Mesenteric fat pad (tissue), 1 donor: ENCODE data around the gene CTNNA3. TPM values are rescaled to one million over a fixed set of nuclear protein-coding genes. Genes with fewer than 3 reads are reported as not detected.

Experiments
- DNase-seq: peaks from one replicate; pipeline ENCODE4 v3.0.0-alpha.2; 2020; ENCODE audit warnings: low spot score
- total RNA-seq: library from RNA; stranded (reverse); fragmentation: NEBNext Ultra II Directional; extraction: Animal tissue kit (Norgen Biotek cat#: 25700); gene quantifications from one replicate; pipeline ENCODE4 v1.2.1, GENCODE V29; 2021
- donor health status: DM: yes; HTN: yes; CAD: no.

The CTNNA3 gene
- total RNA-seq, 1 donor from 2014 or later: 0.10 TPM

DNA sequence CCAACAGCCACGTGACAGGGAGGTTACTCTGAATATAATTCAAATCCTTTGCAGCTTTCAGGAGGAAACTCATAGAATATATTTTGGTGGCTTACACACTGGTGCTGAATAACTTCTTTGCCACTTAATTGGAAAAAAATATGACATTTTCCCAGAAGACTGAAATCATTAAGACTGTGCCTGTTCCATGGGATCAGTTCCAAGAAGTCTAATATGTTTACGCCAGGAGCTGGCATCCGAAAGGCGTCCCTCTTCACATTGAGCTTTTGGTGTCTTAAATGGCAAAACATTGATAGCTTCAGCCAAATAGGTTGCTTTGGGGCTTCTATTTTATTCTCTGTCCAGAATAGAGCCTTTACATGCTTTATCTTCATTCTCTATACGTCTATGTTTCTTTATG, 1687.8 kb downstream of the CTNNA3 start:
- no peak for DNase-seq

DNA sequence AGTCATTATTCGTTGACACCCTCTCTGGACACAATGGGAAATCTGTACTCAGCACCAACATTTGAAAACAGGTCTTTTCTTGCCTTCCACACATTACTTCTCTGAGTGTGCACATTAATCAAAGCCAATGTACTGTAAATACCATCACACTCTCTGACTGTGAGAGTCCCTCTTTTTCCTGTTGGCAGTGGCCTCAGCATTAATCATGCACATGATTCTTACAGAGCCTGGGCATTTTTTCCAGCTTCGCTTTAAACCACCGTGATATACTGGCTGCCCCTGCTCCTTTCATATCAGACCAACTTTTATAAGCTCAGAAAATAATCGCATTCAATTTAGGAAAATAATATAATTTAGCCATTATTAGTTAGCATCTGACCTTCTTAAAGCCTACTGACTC, 1689.6 kb downstream of the CTNNA3 start:
- DNase-seq: no peak

DNA sequence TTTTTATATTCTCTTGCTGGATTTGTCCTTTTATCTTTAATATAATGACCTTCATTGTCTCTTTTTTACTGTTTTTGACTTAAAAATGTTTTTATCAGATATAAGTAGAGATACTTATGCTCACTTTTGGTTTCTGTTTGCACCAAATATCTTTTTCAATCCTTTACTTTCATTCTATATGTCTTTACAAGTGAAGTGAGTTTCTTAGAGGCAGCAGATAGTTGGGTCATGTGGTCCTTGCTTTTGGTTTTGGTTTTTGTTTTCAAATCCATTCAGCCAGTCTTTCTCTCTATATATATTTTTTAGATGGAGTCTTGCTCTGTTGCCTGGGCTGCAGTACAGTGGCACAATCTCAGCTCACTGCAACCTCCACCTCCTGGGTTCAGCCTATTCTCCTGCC, 1702.5 kb downstream of the CTNNA3 start:
- DNase-seq: no peak

DNA sequence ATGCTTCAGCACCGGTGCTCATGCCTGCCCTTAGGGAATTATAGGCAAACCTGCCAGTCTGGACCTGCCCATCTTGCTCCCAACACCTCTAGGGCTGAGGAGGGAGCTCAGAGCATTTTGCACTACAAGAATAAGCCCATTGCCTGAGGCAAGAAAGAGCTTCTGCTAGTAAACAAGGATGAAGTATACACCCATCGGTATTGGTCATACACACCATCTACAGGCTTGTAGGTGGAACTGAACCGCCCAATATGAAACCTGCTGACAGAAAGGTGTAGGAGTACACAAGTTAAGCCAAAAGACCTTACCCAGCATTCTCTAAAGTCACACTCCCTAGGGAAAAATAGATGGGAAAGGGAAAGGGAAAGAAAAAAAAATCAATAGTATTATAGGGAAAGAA, 1727.1 kb downstream of the CTNNA3 start:
- DNase-seq: no peak

DNA sequence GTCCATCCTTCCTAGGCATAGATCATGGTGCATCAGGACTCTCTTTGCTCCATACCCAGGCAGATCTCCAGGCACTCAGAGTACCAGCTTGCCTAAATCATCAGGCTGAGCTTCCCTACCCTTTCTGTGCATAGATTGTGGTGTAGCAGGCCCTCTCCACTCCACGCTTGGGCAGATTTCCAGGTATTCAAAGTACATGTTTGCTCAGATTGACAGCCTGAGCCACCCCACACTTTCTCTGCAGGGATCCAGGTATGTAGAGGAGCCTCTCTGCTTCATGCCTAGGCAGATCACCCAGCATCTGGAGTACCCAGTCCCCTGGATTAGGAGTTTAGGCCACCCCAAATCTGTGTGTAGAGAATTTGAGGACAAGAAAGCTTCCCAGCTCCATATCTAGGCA, 1727.6 kb downstream of the CTNNA3 start:
- no peak for DNase-seq

DNA sequence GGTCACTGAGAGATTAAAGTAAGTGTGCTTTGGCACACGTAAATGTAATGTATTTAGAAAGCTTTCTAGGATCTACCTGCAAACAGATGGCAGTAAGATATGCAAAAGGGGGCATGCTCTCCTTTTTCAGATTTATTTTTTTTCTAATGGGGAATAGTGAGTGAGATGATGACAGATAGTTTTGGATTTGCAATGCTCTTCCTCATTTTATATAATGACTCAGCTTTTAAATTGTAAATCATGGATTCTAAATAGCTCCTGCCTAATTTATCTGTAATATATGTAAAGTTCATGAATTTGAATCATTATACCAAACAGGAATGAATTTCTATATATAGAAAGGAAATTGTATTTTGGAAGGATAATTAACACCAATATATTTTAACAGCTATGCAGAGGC, 1731.8 kb downstream of the CTNNA3 start:
- DNase-seq: no peak

DNA sequence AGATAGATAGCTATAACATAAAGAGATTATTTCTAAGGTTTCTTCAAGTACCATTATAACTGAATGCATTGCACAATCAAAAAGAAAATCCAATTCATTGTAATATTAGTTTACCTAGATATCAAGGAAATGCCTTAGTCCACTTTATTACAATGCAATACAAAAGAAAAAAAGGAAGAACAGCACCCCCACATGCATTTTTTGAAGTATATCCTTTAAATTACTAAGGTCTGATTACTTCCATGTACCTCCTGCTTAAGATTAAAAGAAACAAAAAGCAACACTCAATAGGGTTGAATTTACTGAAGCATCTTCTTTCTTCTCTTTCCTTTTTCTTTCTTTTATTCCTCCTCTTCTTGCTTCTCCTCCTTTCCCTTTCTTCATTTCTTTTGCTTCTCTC, 1743.9 kb downstream of the CTNNA3 start:
- DNase-seq: no peak

DNA sequence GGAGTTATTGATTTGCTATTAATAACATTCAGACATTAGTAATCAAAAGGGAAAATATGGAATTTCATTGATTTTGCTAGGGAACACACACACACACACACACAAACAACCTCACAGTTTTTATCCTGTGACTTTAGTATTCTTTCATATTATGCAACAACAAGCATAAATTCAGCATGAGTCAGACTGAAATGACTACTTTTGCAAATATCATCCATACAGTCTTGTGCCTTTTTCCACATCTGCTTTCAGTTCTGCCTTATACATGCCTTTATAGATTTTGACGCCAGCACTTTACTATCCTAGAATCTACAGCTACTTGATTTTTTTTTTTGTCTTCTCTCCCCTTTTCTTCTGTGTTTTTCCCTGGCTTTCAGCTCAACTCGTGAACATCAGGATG, 1745.9 kb downstream of the CTNNA3 start:
- DNase-seq: no peak

DNA sequence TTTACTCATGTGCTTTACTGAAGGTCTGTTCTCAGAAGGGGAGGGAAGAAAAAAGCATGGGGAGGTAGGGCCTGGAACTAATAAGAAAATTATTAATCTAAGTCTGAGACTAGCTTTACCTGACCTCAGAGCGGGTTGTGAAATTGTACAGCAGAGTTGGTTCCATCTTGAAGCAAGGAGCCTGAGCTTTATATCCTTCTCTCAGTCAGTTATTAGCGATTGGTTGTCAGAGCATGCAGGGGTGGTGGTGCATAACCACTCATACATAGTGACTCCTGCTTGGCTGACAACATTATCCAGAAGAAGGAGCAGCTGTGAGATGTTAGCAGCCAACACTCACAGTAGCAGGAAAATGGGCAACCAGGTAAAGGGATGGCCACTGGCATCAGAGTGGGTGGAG, 1746.5 kb downstream of the CTNNA3 start:
- DNase-seq: no peak

DNA sequence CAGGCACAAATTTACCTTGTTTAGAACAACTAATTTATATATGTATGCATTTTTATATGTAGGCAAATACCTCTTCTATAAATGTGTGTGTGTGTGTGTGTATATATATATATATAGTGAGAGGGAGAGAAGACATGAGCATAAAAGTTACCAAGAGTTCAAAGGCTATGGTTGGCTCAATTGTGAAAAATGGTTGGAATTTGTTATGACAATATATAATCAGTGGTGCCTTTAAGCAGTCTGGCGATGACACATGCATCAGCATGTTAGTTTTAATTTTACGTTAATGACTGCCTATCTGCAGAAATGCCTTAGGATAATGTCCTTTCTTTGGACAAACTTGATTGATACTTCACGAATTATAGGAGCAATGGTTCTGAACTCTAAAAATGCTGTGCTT, 1750.9 kb downstream of the CTNNA3 start:
- DNase-seq: no peak

DNA sequence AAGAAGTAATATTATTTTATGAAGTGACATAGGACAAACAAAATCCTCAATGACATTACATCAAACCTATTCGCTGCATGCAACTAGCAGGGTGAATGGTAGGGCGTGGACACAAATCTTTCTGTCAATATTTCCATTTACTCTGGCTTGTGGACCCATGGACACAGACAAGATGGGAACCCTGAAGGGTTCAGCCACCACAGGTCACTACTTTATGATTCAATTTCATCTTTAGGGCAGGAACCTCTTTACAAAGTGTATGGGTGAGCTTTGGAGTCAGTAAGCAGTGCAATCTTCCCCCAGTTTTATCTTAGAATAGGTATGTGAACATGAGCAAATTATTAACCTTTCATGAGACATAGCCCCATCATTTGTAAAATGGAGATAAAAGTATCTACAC, 1752.5 kb downstream of the CTNNA3 start:
- no peak for DNase-seq

DNA sequence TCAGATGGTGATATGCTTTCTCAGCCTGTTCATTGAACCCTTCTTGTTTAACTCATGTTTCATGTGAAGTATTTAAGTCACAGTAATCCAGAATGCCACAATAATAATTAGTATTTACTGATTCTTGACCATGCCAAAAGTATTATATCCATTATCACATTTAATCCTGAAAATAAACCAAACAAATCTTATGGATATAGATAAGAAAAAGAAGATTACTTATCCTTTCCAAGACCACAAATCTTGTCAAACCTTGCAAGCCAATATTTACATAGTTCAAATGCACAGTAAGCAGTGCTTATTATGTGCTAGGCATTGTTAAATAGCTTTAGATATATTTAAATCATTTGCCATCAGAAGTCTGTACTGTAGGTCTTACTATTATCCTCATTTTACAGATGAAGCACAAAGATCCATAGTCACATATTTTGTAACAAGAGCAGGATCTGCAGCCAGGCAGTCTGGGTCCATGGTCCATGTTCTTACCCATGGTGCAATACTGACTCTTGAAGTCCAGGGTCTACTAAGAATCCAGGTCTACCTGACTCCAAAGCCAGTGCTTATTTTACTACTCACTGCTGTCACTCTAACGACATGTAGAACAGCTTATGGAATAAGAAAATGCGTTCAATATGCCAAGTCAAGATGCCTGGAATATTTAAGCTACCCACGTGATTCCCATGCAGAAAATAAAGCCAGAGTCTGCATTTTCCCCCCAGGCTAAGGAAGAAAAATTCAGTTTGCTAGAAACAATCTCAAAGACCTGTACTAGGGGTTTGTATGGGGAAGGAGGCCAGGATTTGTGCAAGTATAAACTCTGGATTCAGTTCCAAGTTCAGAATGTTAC, 1755.0 kb downstream of the CTNNA3 start:
- no peak for DNase-seq

DNA sequence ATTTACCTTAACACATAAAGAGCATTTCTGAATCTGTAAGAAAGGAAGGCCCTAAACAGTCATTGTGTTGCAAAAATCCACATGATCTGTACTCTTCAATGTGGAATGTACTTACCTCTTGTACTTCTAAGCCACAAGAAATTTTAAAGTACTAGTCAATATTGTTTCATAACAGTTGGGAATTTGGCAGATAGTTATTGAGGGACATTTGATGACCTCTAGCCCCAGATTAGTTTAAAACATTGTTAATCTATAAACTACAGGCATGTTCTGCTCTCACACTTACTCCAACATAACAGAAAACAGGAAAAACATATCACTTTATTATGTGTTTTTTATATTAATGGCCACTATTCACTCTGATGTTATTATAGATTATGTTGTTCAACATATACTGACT, 1755.9 kb downstream of the CTNNA3 start:
- DNase-seq: no peak

DNA sequence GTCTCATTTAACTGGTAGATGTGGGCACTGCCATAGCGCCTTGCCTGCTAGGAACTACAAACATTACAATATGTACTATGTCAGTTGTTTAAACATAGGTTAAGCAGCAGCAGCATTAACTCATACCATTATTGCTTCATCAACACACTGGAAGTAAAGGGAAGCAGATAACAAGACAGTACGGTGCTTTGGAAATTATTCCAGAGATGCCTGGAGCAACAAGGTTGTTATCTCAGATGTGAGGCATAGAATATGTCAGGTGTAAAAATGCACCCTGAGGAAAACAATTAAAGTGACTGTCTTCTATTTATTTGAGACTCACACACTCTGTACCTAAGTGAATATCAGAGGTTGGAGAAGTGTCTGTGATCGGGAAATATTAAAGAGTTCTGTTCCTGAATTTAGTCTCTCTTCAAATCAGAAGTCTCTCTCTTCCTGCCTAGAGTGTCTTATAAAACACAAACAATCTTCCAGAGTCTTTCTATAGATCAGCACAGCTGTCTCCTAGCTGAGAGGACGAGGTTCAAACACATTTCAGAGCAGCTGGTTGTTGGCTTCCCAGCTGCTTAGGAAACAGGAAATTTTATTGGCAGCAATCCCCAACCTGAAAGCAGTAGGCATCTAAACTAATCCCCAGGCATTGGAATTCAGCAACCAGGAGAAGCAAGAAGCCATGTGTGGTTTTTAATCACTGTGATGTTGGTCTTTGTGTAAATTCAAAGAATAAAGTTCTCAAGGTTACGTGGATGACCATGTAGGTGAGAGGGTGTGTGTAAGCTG, 1764.5 kb downstream of the CTNNA3 start:
- no peak for DNase-seq

DNA sequence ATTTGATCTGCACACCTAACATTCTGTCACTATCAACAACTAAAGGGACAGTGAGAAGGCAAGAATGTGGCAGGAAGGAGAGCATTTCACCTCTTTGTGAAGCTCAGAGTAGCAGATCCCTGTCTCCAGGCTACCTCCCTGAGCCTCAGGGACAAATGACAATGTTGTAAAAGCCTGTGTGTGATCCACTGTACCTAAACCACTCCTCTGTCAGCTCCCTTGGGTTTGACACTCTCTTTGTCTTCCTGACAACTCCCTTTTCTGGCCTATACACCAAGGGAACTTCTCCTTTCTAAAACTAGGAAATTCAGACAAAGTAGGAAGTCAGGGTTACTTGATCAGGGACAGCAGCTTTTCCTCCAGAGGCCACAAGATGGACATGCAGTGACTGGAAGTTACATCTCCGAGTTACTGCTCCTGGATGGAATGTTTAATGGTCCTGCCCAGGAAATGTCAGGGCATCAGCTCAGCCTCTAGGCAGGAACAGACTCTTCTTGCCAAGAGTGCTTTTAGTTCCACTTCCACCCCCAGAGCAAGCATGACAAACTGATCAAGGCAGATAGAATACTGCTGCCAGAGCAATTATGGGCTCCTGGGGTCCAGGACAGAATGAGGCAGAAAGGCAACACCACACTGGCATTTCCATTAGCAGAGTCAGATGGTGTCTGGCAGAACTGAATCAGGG, 1784.7 kb downstream of the CTNNA3 start:
- no peak for DNase-seq

DNA sequence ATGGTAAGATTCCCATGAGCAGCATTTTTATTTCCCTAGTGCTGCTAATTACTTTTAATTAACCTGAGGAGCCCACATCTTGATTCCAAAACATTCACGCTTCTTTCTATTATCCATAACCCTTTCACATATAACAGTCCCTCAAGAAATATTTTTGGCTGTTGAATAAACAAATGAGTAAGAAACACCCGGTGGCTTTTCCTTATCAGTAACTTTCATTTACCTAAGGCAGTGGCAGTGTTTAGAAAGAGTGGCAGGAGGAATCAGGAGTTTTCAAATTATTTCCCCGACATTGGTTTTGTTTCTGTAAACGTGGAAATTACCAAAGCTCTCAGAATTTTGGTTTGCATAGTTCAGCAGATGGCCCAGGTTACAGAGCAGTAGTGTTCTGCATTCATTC, 1785.8 kb downstream of the CTNNA3 start:
- DNase-seq: no peak

DNA sequence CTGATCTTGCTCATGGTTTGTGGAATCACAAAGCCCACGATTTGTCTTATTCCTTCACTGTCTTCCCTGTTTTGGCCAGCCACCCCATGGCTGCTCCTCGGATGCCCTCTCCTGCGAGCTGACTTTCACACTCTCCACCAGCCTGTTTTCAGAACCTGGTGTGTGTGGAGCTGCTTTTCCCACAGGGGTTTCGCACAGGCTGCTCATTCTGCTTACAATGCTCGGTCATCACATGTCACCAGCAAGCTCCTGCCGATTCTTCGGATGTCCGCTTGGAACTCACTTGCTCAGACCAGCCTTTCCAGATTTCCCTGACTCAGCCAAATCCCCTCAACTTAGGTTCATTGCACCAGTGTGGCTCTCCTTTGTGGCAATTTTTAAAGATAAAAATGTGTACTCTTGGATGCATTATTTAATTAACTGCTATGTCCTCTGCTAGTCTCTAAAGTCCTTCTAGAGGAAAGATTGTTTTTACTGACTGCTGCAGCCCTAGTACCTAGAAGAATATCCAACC, 1788.7 kb downstream of the CTNNA3 start:
- DNase-seq: no peak

DNA sequence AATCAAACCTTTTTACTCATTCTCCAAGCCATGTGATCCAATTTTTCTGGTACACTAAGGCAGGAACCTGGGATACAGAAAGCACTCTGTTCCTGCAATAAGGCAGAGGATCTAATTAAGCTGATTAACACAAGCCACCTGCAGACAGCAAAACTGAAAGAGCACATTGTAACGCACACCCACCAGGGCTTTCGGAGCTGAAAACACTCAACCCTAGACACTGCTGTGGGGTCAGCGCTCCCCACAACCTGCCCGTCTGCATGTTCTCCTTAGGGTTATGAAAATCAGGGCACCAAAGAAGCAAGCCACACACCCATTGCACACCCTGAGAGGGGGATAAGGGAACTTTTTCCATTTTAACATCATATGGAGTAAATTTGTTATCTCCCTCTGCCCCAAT, 1792.4 kb downstream of the CTNNA3 start:
- DNase-seq: no peak

DNA sequence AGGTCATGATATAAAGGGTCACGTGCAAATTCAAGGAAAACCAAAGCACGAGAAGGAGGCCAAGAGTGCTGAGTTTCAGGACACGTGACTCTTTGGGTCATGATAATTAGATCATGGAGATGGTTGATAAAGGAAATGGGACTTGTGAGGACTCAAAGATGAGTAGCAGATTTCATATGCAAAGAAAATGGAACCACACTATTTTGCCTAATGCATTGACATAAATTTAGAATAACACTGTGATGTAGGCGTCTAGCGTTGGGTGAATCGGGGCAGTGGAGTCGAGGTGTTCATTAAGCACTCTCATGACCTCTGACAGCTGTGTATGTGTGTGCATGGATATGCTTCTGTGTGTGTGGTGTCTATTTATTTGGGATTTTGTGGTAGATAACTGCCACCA, 1795.7 kb downstream of the CTNNA3 start:
- no peak for DNase-seq

DNA sequence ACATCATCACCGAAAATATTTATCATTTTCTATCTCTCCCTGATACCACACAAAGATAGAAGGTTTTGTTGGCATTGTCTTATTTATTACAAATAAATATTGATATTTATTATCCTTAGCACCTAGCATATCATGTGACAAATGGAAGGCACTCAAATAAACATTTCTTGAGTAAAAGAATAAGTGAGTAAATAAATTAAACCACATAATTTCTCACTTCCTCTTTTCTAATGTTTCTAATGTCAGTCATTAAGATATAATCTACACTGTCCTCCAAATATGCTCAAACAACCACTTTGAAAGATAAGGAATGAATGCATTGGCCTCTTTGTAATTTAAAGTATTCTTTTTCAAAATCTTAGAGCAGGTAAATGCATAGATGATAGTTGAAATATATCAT, 1797.9 kb downstream of the CTNNA3 start:
- no peak for DNase-seq

DNA sequence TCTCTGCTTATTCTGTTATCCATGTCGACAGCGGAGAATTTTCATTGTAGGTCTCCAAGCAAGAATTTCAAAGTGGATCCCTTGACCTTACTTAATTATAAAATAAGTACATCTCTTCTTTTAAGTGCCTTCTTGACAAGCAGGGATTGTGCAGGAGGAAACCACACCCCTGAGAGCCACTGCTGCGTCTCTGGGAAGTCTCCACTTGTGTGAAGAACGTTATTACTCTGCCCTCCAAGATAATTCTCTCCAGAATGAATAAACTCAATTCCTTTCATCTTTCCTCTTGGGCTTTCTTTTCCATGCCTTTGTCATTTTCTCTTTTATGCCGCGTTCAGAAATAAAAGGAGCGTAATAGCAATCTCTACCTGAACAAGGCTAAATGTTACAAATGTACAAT, 1801.0 kb downstream of the CTNNA3 start:
- DNase-seq: no peak

DNA sequence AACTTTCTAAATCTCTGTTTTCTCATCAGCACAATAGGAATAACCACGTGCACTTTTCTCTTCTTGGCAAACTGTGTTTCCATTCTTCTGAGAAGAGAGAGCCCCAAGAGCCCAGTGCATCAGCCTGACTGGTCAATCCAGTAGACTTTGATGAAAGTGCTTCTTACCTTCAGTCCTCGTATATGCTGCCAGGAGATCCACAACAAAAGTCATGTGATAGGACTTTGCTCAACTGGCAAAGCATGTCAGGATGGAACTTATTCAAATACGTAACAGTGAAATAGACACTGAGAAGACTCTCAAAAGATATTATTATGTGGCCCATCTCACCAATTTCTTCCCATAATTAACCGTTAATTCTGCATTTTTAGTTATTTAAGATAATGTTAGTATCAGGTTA, 1801.6 kb downstream of the CTNNA3 start:
- no peak for DNase-seq
